HEK293T (cell line): ENCODE measurements around the gene MRPS5.

Experiments
- CTCF ChIA-PET: fragments of 350-600 bp; formaldehyde crosslinking; extraction: SDS; loops from one replicate; lab custom pipeline; 2021; ENCODE audit warnings: antibody characterized with exemption, inconsistent platforms; lab: Yijun Ruan, JAX
- POLR2A ChIA-PET: fragments of 350-600 bp; formaldehyde crosslinking; extraction: SDS; loops from one replicate; lab custom pipeline; 2020; ENCODE audit warnings: antibody characterized with exemption, inconsistent platforms; lab: Yijun Ruan, JAX
- DNase-seq: peaks from one replicate; pipeline ENCODE4 v3.0.0; 2012; ENCODE audit warnings: mixed read lengths; ENCODE audit errors: extremely low spot score
- ARNT ChIP-seq: fragments of 450-650 bp; IDR thresholded peaks from 2 replicates; pipeline ENCODE4 v1.6.1; 2017; ENCODE audit warnings: mild to moderate bottlenecking
- BHLHE40 ChIP-seq: fragments of 450-650 bp; IDR thresholded peaks from 2 replicates; pipeline ENCODE4 v1.6.1; 2016; ENCODE audit warnings: mild to moderate bottlenecking, moderate library complexity, borderline replicate concordance
- CTBP1 ChIP-seq: fragments of 450-650 bp; IDR thresholded peaks from 2 replicates; pipeline ENCODE4 v1.6.1; 2016; ENCODE audit warnings: borderline replicate concordance
- ELF4 ChIP-seq: fragments of 450-650 bp; IDR thresholded peaks from 2 replicates; pipeline ENCODE4 v1.6.1; 2017; ENCODE audit warnings: antibody characterized with exemption
- FOXA1 ChIP-seq: fragments of 450-650 bp; IDR thresholded peaks from 2 replicates; pipeline ENCODE4 v1.6.1; 2016; ENCODE audit warnings: mild to moderate bottlenecking
- FOXK2 ChIP-seq: fragments of 450-650 bp; IDR thresholded peaks from 2 replicates; pipeline ENCODE4 v1.6.1; 2016; ENCODE audit warnings: mild to moderate bottlenecking
- FOXM1 ChIP-seq: fragments of 450-650 bp; IDR thresholded peaks from 2 replicates; pipeline ENCODE4 v1.6.1; 2017; ENCODE audit warnings: mild to moderate bottlenecking, borderline replicate concordance
- HDGF ChIP-seq: fragments of 450-650 bp; IDR thresholded peaks from 2 replicates; pipeline ENCODE4 v1.6.1; 2017; ENCODE audit warnings: antibody characterized with exemption, borderline replicate concordance
- L3MBTL2 ChIP-seq: fragments of 450-650 bp; conservative IDR thresholded peaks from 2 replicates; pipeline ENCODE4 v1.6.1; 2016; ENCODE audit warnings: mild to moderate bottlenecking
- LEF1 ChIP-seq: fragments of 450-650 bp; IDR thresholded peaks from 2 replicates; pipeline ENCODE4 v1.6.1; 2017; ENCODE audit warnings: mild to moderate bottlenecking, borderline replicate concordance
- NFRKB ChIP-seq: fragments of 450-650 bp; IDR thresholded peaks from 2 replicates; pipeline ENCODE4 v1.6.1; 2016; ENCODE audit warnings: mild to moderate bottlenecking, moderate library complexity
- SP1 ChIP-seq: fragments of 450-650 bp; IDR thresholded peaks from 2 replicates; pipeline ENCODE4 v1.6.1; 2017
- SUZ12 ChIP-seq: fragments of 450-650 bp; IDR thresholded peaks from 2 replicates; pipeline ENCODE4 v1.6.1; 2016; ENCODE audit warnings: mild to moderate bottlenecking
- TARDBP ChIP-seq: fragments of 450-650 bp; IDR thresholded peaks from 2 replicates; pipeline ENCODE4 v1.6.1; 2016
- ZNF384 ChIP-seq: fragments of 450-650 bp; IDR thresholded peaks from 2 replicates; pipeline ENCODE4 v1.6.1; 2016
- TF ChIP-seq, protein P1 (sequence below): fragments of 450-650 bp; IDR thresholded peaks from 2 replicates; pipeline ENCODE4 v1.6.1; 2016

MRPS5 gene

DNA sequence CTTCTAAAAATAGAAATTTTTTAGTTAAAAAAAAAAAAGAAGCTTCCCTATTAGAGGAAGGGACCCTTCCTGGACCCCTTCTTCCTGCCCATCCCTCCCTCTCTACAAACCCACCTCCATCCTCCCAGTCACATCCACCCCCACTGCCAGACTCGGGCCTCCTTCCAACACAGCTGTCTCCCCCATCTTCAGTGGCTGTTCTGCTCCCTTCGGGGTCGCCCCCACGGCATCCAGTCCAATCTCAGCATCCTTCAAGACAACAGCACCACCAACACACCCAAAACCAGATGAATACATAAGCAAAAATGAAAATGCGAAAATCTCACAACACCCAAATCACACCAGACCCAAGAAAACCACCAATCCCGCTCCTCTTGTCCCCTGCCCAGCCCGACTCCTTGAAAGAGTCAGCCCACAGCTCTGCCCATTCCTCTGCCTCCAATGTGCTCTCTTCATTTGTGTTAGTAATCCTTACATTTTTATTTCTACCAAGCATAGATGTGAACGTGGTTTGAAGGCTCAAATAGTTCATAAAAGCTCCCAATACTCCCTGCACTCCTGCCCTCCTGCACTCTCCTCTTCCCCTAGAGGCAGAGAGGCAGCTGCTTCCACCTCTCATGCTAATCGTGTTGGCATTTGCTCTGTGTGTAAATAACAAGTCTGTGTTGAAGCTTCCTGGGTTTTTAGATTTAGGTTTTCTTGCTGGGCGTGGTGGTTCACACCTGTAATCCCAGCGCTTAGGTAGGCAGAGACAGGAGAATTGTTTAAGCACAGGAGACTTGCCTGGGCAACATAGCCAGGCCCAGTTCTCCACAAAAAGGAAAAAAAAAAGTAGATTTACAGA, 59.1 kb downstream of the MRPS5 start:
- CTCF ChIA-PET, result interaction anchor here (1.1 to 1.5 kb wide), 3 partner anchors 9 to 34 kb away, joined by 4 to 7 read pairs (median 5); no protein-coding TSS in a partner anchor
- TF ChIP-seq SP1, result no peak
- TF ChIP-seq ARNT, result no peak
- TF ChIP-seq FOXA1, result no peak
- TF ChIP-seq TARDBP, result no peak
- no peak for TF ChIP-seq CTBP1
- TF ChIP-seq NFRKB, result no peak
- POLR2A ChIA-PET, result no interaction called here
- DNase-seq, result no peak

DNA sequence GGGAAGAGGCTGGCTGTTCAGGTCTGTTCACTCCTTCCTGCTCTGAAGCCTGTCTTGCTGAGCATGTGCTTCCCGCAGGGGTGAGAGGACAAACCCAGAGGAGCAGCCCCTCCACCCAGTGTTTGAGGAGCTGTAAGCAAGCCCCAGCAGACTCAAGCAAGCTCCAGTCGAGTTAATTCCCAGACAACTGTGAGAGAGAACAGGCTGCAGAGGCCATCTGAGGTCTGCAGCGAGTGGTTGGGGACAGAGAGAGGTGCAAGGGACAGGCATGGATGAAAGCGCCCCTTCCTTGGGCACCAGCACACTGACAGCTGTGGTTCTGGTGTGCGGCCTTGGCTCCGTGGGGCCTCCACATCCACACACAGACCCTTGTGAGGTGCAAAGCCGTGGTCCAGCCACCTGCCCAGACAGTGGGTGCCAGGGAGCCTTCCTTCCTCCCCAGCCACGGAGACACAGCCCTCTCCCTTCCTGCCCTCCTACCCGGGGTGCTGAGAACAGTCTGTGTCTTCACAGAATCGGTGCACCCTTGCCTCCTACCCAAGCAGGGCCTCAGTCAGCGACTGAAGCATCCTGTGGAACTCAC, 59.9 kb downstream of the MRPS5 start:
- ChIA-PET CTCF (interaction anchor here (1.1 kb wide), 1 partner anchor 34 kb away, joined by 7 read pairs; no protein-coding TSS in a partner anchor), POLR2A (no interaction called here)
- no peak for DNase-seq
- TF ChIP-seq TARDBP, result no peak
- TF ChIP-seq NFRKB, result no peak
- TF ChIP-seq SUZ12, result no peak
- no peak for TF ChIP-seq HDGF
- no peak for TF ChIP-seq L3MBTL2
- TF ChIP-seq SP1, result no peak
- no peak for TF ChIP-seq ELF4
- TF ChIP-seq FOXA1, result no peak
- no peak for TF ChIP-seq CTBP1
- TF ChIP-seq LEF1, result no peak
- TF ChIP-seq ZNF384, result no peak
- TF ChIP-seq FOXK2, result no peak
- TF ChIP-seq, protein P1, sequence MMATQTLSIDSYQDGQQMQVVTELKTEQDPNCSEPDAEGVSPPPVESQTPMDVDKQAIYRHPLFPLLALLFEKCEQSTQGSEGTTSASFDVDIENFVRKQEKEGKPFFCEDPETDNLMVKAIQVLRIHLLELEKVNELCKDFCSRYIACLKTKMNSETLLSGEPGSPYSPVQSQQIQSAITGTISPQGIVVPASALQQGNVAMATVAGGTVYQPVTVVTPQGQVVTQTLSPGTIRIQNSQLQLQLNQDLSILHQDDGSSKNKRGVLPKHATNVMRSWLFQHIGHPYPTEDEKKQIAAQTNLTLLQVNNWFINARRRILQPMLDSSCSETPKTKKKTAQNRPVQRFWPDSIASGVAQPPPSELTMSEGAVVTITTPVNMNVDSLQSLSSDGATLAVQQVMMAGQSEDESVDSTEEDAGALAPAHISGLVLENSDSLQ, result no peak
- no peak for TF ChIP-seq BHLHE40
- TF ChIP-seq ARNT, result no peak

DNA sequence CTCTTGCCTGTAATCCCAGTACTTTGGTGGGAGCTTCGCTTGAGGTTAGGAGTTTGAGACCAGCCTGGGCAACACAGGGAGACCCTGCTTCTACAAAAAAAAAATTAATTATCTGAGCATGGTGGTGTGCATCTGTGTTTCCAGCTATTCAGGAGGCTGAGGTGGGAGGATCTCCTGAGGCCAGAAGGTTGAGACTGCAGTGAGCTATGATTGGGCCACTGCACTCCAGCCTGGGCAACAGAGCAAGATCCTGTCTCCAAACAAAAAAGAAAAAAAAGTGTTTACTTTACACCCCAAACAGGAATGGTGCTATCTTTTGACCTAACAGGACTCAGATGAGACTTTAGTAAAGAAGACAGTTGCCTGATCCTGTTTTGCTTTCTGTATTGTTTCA, 60.5 kb downstream of the MRPS5 start:
- no peak for DNase-seq
- TF ChIP-seq SUZ12, result no peak
- no peak for TF ChIP-seq NFRKB
- no peak for TF ChIP-seq L3MBTL2
- no peak for TF ChIP-seq ARNT
- no peak for TF ChIP-seq FOXK2
- no peak for TF ChIP-seq SP1
- no peak for TF ChIP-seq FOXM1
- ChIA-PET CTCF (no interaction called here), POLR2A (no interaction called here)

DNA sequence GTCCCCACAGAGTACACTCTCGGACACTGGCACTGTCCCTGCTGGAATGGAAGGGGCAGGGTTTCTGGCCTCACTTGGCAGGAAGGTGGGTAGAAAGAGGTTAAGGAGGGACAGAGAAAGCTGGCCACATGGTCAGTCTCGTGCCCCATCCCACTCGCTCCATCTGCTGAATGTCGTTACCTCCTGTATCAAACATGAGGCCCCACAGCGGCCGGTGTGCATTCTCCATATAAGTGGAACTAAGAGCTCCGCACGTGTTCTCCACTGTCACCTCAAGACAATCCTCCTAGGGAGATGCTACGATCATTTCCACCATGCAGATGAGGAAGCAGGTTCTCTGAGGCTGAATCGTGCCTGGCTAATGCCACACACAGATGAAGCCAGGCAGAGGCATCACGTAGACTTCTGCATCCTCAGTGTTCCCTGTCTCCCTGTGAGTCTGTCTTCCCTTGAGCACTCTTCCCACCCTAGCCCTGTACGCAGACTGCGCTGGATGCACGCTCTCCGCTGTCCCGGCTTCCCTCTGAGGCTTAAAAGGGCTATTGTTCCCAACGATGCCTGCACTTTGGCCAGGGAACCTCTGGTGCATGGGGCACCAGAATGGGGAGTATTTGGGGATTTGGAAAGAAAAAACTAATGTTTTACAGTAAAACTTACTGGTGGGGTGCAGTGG, 61.0 kb downstream of the MRPS5 start:
- TF ChIP-seq TARDBP (no peak), SUZ12 (no peak)
- no peak for DNase-seq
- ChIA-PET CTCF (no interaction called here), POLR2A (no interaction called here)

DNA sequence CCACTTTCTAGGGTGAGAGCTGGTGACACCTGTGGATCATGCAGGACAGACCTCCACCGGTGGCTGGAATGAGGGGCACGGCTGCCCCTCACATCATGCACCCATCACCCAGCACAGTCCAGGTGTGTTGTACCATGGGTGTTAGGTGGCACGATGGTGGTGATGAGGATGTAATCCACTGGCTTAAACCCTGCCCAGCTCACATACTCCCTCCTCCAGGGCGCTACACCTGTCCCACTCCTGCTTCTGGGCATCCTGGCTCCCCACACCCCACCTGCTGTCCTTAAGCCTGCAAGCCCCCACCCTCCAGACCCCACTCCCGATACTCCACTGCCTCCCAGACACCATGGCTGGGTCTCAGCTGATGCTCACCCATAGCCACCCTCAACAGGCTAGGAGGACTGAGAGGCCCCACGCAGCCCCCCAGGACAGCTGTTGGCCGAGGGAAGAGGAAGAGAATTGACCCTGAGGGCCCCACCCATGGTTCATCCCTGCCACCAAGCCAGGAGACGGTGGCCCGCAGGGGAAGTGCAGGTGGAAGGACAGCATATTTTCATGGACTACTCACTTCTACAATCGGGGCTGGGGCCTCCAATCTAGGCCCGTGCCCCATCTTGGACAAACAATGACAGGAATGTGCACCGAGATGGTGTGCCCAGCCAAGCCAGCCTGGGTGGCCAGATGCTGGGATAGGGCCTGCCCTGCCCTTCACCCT, 61.8 kb downstream of the MRPS5 start:
- TF ChIP-seq BHLHE40 (no peak), FOXK2 (no peak), FOXA1 (no peak), SP1 (no peak), TARDBP (no peak), SUZ12 (no peak), NFRKB (no peak), FOXM1 (no peak), LEF1 (no peak)
- TF ChIP-seq, protein P1, result no peak
- ChIA-PET CTCF (no interaction called here), POLR2A (no interaction called here)
- no peak for DNase-seq

DNA sequence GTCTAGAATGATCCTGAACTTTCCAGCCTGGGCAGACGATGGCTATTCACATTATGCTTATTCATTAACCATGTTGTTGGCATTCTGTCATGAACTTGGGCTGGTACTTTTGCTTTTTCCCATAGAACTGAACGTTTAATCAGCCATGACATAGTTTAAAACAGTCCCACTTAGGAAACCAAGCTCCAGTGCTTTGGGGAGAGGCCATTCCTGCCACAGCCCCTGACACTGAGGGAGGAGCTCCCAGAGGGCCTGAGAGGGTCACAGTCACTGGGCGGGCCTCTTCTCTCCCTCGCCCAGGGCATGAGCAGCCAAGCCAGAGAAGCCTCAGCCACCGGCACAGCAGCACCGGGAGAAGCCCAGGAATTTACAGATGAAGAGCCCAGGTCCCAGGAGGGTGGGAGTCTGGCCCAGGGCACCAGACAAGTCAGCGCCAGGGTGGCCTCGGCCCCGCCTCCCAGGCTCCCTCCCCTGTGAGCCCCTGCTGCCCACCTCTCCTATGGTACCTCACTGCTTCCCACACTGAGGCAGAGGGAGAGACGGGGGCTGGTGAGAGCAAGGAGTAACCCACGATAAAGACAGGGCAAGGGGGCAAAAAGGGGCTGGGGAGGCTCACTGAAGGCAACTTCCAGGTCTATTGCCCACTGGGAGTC, 62.5 kb downstream of the MRPS5 start:
- CTCF ChIA-PET, result no interaction called here
- POLR2A ChIA-PET, result no interaction called here
- DNase-seq, result no peak
- no peak for TF ChIP-seq TARDBP
- TF ChIP-seq BHLHE40, result no peak
- no peak for TF ChIP-seq HDGF
- no peak for TF ChIP-seq L3MBTL2
- TF ChIP-seq SP1, result no peak
- TF ChIP-seq, protein P1, result no peak
- no peak for TF ChIP-seq FOXK2
- TF ChIP-seq ARNT, result no peak
- no peak for TF ChIP-seq LEF1
- no peak for TF ChIP-seq NFRKB
- no peak for TF ChIP-seq SUZ12
- TF ChIP-seq ELF4, result no peak
- TF ChIP-seq FOXA1, result no peak
- TF ChIP-seq FOXM1, result no peak
- TF ChIP-seq ZNF384, result no peak
- TF ChIP-seq CTBP1, result no peak
